Retinal pigment epithelial cell (primary cell): ENCODE data around the gene ADAMTS2.

Source experiments
- DNase-seq: peaks from one replicate; pipeline ENCODE4 v3.0.0-alpha.2; 2010; ENCODE audit warnings: low read depth
- H3K4me3 ChIP-seq: 2 replicates; pipeline ENCODE4 v1.5.1; 2011; ENCODE audit warnings: mild to moderate bottlenecking, low read length, control low read depth, moderate library complexity
- CTCF ChIP-seq: conservative IDR thresholded peaks from 2 replicates; pipeline ENCODE4 v1.5.1; 2011; ENCODE audit warnings: low read depth, low read length, control low read depth, inconsistent platforms

Gene ADAMTS2

GRCh38 chr5:179303451-179304200 lies 41.6 kb downstream of the ADAMTS2 start:
- H3K4me3 ChIP-seq = no peak overlapping the region

GRCh38 chr5:179302499-179303185 lies 42.6 kb downstream of the ADAMTS2 start:
- H3K4me3 ChIP-seq = no peak overlapping the region
- TF ChIP-seq CTCF = no peak

More at GRCh38 chr5:179303451-179304200, 41.6 kb downstream of the ADAMTS2 start:
- DNase-seq = no peak
- TF ChIP-seq CTCF = no peak

GRCh38 chr5:179301796-179302195 lies 43.5 kb downstream of the ADAMTS2 start:
- DNase-seq = no peak
- no peak for TF ChIP-seq CTCF
- no peak overlapping the region for H3K4me3 ChIP-seq

More at GRCh38 chr5:179302499-179303185, 42.6 kb downstream of the ADAMTS2 start:
- no peak for DNase-seq

- TF ChIP-seq CTCF = no peak
- no peak for DNase-seq
- H3K4me3 ChIP-seq = no peak overlapping the region
Measured at GRCh38 chr5:179301376-179301775, 43.9 kb downstream of the ADAMTS2 start.

GRCh38 chr5:179300581-179301180 lies 44.6 kb downstream of the ADAMTS2 start:
- no peak overlapping the region for H3K4me3 ChIP-seq
- no peak for TF ChIP-seq CTCF
- DNase-seq = no peak

- TF ChIP-seq CTCF = no peak
- no peak for DNase-seq
- H3K4me3 ChIP-seq = no peak overlapping the region
Measured at GRCh38 chr5:179298181-179298993, 46.9 kb downstream of the ADAMTS2 start.
